ENCODE measurements around the gene ERI3.
A peak's percentile ranks its signal among the peaks of the same experiment; 100 is the strongest.

ERI3 gene

GRCh38 chr1:44281962-44282703 lies 72.9 kb downstream of the ERI3 start:
- DNase-seq: no peak

- DNase-seq: no peak
These were observed 78.2 kb downstream of the ERI3 start for GRCh38 chr1:44276901-44277300.

DNA sequence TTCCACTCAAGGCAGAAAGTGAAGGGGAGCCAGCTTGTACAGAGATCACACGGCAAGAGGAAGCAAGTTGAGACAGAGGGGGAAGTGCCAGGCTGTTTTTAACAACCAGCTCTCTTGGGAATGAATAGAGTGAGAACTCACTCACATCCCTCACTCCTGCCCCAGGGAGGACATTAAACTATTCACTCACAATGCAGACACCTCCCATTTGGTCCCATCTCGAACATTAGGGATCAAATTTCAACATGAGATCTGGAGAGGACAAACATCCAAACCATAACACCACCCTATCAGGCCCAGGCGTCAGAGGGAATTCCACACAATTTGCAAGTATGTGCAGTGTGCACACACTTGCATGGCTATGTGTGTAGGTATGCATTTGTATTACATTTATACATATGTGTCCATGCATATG lies 79.1 kb downstream of the ERI3 start:
- peak; percentile 89 for DNase-seq

DNA sequence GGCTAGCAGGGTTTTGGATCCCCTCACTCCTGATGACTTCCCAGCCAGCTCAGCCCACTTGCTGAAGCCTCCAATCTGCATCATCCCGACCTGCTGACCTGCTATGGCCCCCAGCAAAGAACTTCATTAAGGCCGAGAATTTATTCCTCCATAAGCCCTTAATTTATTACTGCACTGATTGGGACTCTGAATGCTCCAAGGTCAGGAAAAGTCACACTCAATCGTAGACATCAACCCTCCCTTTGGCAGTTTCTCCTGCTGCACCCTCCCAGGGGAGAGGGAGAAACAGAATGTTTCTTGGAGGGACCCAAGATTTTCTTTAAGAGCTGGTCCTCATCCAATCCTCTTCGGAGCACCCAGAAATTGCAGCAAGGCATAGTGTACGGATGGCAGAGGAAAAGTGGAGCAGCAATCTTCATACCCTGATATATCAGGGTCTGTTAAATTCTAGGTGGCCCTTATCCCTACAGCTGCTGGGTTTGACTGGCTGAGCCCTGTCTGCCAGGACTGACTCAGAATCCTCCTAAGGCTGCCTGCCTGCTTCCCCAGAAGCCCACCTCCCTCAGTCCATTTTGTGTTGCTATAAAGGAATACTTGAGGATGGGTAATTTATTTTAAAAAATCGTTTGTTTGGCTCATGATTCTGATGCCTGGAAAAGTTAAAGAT lies 79.6 kb downstream of the ERI3 start:
- no peak for DNase-seq

GRCh38 chr1:44273560-44274350 lies 81.3 kb downstream of the ERI3 start:
- no peak for DNase-seq

DNA sequence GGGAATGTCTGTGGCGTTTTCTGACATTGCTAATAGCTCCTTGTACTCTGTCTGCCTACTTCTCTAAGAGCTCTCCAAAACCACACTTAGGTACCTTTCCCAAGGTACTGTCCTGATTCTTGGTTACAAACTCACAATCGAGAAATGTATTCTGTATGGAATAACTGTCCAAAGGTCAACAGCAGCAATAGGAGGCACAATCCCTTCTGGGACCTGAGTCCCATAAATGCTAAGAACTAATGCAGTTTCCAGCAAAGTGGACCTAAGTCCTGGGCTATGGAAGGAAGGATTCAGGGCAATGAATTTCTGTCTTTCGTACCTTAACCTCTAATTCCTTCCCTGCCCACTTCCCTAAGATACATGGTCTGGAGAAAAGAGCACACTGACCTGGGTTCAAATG lies 82.1 kb downstream of the ERI3 start:
- no peak for DNase-seq

DNA sequence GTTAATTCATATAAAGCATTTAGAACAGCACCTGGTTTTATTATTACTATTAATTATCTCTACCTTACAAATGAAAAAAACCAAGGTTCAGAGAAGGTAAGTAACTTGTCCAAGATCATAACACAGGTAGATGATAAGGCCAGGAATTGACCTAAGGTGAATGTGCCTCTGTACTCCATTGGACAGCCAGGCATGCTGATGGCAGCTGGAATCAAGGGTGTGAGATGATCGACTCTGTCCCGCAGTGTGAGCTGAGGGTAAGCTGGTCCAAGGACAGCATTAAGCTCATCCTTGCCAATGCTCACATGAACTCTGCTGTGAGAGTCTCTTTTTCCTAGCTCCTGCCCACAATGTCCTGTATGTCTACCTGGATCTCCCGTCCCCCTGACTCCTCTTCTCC lies 83.4 kb downstream of the ERI3 start:
- no peak for DNase-seq

- no peak for DNase-seq
These were observed 84.1 kb downstream of the ERI3 start for GRCh38 chr1:44270686-44271628.

DNA sequence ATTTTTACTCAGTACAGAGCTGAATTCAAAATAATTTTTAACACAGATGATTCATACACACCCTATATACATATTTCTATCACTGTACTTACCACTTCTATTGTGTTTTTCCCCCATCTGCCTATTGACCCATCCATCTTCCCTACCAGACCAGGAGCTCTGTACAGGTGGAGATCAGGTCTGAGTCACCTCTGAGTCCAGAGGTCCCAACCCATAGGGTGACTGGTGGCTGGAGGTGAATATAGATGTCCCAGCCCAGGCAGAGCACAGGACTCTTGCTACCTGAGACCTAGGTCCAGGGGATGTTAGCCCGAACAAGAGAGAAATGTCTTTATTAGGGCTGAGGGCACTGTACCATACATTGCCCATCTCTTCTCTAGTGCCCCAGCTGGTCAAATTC lies 87.0 kb downstream of the ERI3 start:
- DNase-seq: no peak

GRCh38 chr1:44267438-44267837 lies 87.6 kb downstream of the ERI3 start:
- DNase-seq: no peak

DNA sequence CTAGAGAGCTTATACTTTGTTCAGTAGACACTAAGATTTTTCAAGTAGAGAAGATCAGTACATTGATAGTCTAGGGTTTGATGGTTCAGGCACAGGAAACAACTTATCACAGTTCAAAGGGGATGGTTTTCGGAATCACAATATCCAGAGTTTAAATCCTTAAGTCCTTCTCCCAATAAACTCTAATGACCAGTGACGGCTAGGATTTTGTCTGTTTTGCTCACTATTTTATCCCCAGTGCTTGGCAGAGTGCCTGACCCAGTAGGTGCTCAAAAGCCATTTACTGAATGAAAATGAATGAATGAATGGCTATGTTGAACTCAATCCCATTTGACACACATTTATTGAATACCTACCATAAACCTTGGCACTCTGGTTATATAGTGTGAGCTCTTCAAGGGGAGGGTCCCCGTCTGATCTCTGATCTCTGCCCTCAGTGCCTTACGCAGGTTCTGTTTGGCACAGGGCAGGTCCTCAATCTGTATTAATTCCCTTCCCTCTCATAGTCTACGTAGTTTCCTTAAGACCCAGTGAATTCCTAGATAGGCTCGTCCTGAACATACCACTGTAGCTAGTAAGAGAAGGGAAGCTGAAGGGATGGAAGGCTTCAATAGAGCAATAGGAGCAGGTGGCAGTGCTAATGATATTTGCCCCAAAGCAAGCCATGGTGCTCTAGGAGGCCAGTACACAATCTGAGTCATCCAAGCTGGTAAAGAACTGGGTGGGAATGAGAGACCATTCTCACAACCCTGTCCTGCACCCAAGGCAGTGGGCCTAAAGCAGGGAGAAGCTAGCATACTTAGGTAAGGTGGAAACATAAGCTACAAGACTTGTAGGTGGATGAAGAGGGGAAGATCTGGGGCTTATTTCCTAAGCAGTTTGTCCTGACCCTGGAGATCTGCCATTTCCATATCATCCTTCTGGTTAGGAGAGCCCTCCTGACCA lies 88.4 kb downstream of the ERI3 start:
- no peak for DNase-seq

GRCh38 chr1:44265656-44266358 lies 89.2 kb downstream of the ERI3 start:
- DNase-seq: no peak

DNA sequence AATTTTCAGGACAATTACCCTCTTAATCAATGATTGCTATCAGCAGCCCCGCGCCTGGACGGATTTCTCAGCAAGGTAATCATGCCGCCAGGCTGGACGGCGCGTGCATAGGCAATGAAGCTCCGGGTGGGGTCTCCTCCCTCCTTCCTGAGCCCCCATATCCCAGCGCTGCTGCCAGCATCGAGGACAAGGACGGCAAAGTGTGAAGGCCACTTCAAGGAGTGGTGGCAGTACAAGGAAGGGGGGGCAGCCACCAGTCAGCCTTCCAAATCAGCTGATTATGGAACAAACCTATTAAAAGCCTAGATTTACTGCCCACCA lies 90.6 kb downstream of the ERI3 start:
- no peak for DNase-seq

DNA sequence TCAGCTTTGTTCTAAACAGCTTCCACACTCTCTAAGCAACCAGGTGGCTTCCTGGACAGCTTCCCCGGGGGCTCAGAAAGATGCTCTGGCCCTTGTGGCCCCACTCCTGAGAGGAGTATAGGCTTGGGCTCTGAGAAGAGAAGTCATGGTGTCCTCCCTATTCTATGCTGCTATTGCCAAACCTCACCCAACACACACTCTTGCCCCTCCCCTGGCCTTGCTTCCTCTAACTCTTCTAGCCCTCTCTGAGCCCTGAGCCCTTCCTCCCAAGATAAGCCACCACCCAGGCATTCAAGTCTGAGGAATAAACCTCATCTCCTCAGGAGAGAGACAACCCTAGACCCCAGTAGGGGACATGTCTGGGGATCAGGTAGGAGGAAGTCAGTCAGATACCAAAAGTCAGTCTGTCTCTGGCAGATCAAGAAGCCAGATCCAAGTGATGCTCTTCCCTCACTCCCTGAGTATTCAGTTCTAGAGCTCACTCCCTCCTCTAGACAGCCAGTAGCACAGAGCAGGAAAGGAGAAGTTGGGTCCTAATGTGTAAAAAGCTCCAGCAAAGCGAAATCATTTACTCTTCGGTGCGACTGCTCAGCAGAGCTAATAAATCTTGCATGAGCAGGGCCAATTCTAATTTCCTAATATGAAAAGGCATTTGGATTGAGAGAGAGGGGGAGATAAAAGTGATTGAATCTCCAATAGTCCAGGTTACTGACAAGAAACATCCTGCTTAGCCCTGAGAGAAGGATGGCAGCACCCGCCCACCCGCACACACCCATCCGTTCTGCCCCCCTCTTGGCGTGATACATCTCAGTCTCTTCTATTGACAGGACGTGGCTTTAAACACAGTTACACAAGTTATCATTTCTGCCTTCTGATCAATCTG lies 91.2 kb downstream of the ERI3 start:
- no peak for DNase-seq

DNA sequence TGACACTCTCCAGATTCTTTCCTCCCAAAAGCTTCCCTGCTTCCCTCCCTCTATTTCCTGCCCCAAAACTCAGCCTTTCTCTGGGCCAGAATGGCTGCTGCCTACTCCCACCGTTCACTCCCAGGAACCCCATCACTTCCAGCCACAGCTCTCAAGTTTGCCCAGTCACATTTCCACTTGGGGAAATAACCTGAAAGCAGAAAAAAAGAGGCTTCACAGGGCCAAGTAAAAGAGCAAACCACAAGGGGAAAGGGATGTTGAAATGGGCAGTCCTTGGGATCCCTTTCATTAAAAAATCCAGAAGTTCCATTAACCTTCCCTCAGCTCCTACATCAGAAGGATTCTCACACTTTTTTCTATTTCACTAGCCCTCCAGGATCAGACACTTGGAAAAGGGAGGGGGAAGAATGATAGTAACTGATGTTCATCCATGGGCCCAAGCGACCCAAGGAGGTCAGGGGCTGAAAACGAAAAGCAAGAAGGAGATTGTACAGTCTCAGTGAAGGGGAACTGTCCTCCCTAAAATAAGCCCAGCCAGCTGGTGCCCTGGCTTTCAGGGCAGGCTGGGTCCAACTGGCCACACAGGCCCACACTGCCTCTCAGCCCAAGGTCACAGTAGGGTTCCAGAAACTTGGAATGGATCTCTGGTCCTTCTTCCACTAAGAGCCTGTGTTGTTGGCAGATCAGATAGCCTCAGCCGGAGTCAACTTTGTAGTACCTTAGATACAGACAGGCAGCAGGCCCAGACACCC lies 92.1 kb downstream of the ERI3 start:
- DNase-seq: no peak

DNA sequence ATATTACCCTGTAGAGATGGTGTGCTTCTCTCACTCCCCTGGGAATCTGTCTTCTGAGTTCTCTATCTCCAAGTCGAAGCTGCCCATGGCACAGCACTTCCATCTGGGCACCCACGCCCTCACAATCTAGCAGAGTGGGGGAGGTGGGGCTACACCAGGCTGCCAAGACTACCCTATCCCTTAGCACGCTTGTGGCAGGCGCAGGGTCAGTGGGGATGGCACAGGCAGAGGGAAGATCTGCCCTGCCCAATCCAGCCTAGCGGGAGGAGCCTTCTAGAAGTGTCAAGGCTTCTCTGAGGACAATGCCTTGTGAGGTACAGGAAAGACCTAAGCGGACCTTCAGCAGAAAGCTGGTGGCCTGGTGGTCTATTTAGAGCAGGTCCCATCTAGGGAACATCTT lies 92.6 kb downstream of the ERI3 start:
- DNase-seq: no peak

DNA sequence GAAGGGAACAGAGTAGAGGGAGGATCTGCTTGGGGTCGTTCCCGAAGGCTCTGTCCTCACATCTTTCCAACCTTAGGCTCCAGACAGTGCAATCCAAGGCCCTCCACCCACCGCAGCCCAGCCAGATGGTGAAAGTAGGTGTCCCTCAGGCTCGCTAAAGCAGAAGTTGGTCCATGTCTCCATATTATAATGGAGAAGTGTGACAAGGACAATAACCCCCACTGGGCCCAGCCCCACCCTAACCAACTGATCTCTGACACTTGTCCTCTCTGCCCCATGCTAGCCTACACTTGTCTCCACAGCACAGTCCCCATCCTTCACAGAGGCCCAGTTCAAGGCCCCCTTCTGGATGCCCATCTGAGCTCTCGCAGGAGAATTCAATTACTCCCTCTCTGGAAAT lies 93.1 kb downstream of the ERI3 start:
- DNase-seq: no peak

DNA sequence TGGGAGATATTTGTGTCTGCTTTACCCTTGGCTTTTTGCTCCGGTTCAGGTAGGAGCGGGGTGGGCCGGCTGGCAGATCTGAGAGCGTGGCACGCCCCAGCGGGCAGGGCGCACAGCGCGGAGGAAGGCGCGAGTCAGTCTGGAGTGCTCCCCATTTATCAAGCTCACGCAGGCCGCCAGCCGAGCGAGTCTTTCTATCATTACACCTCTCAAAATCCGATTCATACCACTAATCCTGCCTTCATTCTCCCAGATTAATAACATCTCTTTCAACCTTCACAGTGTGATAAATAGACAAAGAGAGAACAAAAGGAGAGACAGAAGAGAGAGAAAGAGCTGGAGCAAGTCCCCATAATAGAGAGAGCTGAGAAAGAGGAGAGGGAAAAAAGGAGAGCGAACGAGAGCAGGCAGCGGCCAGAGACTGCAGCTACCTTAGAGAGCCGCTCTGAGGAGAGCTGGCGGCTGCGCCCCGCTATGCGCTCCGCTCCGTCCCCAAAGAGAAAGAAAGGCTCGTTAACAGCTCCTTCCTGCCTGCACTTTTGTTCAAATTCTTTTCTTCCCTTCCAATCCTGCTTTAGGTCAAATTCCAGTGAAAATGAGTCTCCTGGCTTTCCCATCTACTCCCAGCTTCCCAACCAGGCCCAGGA lies 93.8 kb downstream of the ERI3 start:
- no peak for DNase-seq

- DNase-seq: no peak
These were observed 94.3 kb downstream of the ERI3 start for GRCh38 chr1:44260792-44261170.

Measured in NCI-H345 (cell line).